Hepatocyte (in vitro differentiated cells): Measurements from ENCODE around the gene CDH4. TPM values are rescaled to one million over a fixed set of nuclear protein-coding genes. Genes with fewer than 3 reads are reported as not detected.

ENCODE experiments used
- DNase-seq: peaks from one replicate; pipeline ENCODE4 v3.0.0-alpha.2; 2016; ENCODE audit warnings: low spot score
- H2AFZ ChIP-seq: fragments of 200-600 bp; sonication (generic); 2 replicates; pipeline ENCODE4 v1.6.0; 2016; ENCODE audit warnings: antibody characterized with exemption, mild to moderate bottlenecking
- H3K27ac ChIP-seq: fragments of 200-600 bp; sonication (generic); 2 replicates; pipeline ENCODE4 v1.5.1; 2016; ENCODE audit warnings: mild to moderate bottlenecking
- H3K27me3 ChIP-seq: fragments of 200-600 bp; sonication (generic); 2 replicates; pipeline ENCODE4 v1.6.1; 2016
- H3K36me3 ChIP-seq: fragments of 200-600 bp; sonication (generic); replicated peaks from 2 replicates; pipeline ENCODE4 v1.5.1; 2016; ENCODE audit warnings: low read depth; ENCODE audit not compliant: insufficient read depth
- H3K4me1 ChIP-seq: fragments of 200-600 bp; sonication (generic); 2 replicates; pipeline ENCODE4 v1.5.1; 2016; ENCODE audit warnings: mild to moderate bottlenecking, moderate library complexity; ENCODE audit not compliant: insufficient read depth
- H3K4me2 ChIP-seq: fragments of 200-600 bp; sonication (generic); 2 replicates; pipeline ENCODE4 v1.6.0; 2016
- H3K4me3 ChIP-seq: fragments of 200-600 bp; sonication (generic); 2 replicates; pipeline ENCODE4 v1.5.1; 2016; ENCODE audit warnings: mild to moderate bottlenecking
- H3K79me2 ChIP-seq: fragments of 200-600 bp; sonication (generic); 2 replicates; pipeline ENCODE4 v1.6.0; 2017; ENCODE audit warnings: mild to moderate bottlenecking
- H3K9me2 ChIP-seq: fragments of 200-600 bp; sonication (generic); replicated peaks from 2 replicates; pipeline ENCODE4 v1.6.0; 2017; ENCODE audit warnings: mild to moderate bottlenecking; ENCODE audit not compliant: insufficient read depth
- H3K9me3 ChIP-seq: fragments of 200-600 bp; sonication (generic); 2 replicates; pipeline ENCODE4 v1.5.1; 2016; ENCODE audit warnings: low read depth, mild to moderate bottlenecking
- H4K20me1 ChIP-seq: fragments of 200-600 bp; sonication (generic); 2 replicates; pipeline ENCODE4 v1.6.0; 2016; ENCODE audit warnings: mild to moderate bottlenecking; ENCODE audit not compliant: insufficient read depth, poor library complexity, severe bottlenecking
- CTCF ChIP-seq: fragments of 200-600 bp; sonication (generic); IDR thresholded peaks from 2 replicates; pipeline ENCODE4 v1.5.1; 2016; ENCODE audit warnings: antibody characterized with exemption, mild to moderate bottlenecking; ENCODE audit not compliant: poor library complexity
- EZH2 ChIP-seq: fragments of 200-600 bp; sonication (generic); IDR thresholded peaks from 2 replicates; pipeline ENCODE4 v1.6.1; 2016; ENCODE audit warnings: antibody characterized with exemption, mild to moderate bottlenecking, borderline replicate concordance
- EZH2phosphoT487 ChIP-seq: fragments of 200-600 bp; sonication (generic); IDR thresholded peaks from one replicate; pipeline ENCODE4 v1.6.1; 2018; ENCODE audit warnings: antibody characterized with exemption, mild to moderate bottlenecking, low read depth, moderate library complexity; ENCODE audit not compliant: unreplicated experiment, severe bottlenecking
- WGBS: methylation state at CpG from one replicate; pipeline ENCODE4 v1.1.6; 2016; ENCODE audit warnings: low lambda C conversion rate; ENCODE audit errors: missing lambda C conversion rate; 5-methylcytosine and 5-hydroxymethylcytosine counted together
- polyA plus RNA-seq: library from polyadenylated mRNA; unstranded; fragments of >200 nt; fragmentation: Nextera tagmentation; extraction: Ambion mirVana; gene quantifications from 2 replicates; pipeline ENCODE4 v1.2.1, GENCODE V29; 2016
- total RNA-seq: library from RNA; depleted of rRNA; stranded (reverse); fragments of >200 nt; gene quantifications from 2 replicates; pipeline ENCODE4 v1.2.3, GENCODE V29; 2014

Gene CDH4
- total and polyA plus RNA-seq, 2 experiments from 2014 or later: 0.53 to 0.73 TPM

- Histone ChIP-seq H3K4me3 (no peak overlapping the region), H4K20me1 (no peaks in the 10 kb centered on the region), H3K9me2 (no peaks in the 10 kb centered on the region), H3K36me3 (no peaks in the 10 kb centered on the region), H3K79me2 (no peaks in the 10 kb centered on the region), H3K27me3 (peaks cover 4% of the 10 kb centered on the region), H2AFZ (no peak overlapping the region), H3K4me2 (no peak overlapping the region), H3K4me1 (no peaks in the 10 kb centered on the region), H3K9me3 (no peaks in the 10 kb centered on the region), H3K27ac (no peak overlapping the region)
- no peak for TF ChIP-seq EZH2phosphoT487
- no peak for TF ChIP-seq EZH2
- no peak for TF ChIP-seq CTCF
- no peak for DNase-seq
- 80% methylated on average over 12 of the region's 12 CpGs for WGBS
These were observed 391.8 kb downstream of the CDH4 start for GRCh38 chr20:61643656-61644377.

GRCh38 chr20:61644378-61645076 lies 392.5 kb downstream of the CDH4 start:
- WGBS: 76% methylated on average over 25 of the region's 25 CpGs
- no peak overlapping the region for H3K27ac ChIP-seq
- H2AFZ ChIP-seq: no peak overlapping the region
- no peak overlapping the region for H3K4me2 ChIP-seq
- DNase-seq: no peak
- H3K79me2 ChIP-seq: no peaks in the 10 kb centered on the region
- peaks cover 6% of the 10 kb centered on the region for H3K27me3 ChIP-seq
- no peaks in the 10 kb centered on the region for H3K9me3 ChIP-seq
- no peaks in the 10 kb centered on the region for H3K36me3 ChIP-seq
- no peak overlapping the region for H3K4me3 ChIP-seq
- TF ChIP-seq EZH2 (no peak), EZH2phosphoT487 (no peak), CTCF (no peak)
- no peaks in the 10 kb centered on the region for H3K9me2 ChIP-seq
- H4K20me1 ChIP-seq: no peaks in the 10 kb centered on the region
- H3K4me1 ChIP-seq: no peaks in the 10 kb centered on the region

DNA sequence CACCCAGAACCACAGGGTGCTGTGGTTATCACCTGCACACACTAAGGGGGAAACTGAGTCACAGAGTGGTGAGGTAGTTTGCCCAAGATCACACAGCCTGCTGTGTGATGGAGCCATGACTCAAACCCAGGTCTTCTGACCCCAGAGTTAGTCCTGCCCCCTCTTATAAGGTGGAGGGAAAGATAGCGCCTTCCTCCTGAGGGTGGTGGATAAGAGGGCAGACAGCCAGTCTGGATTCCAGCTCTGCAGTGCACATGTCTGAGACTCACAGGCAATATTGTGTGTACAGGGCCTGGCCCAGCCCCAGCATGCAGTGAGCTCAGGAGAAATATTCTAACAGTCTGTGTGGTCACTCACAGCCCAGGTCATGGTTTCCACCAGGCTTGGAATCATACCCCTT lies 393.7 kb downstream of the CDH4 start:
- TF ChIP-seq CTCF (no peak), EZH2phosphoT487 (no peak), EZH2 (no peak)
- DNase-seq: no peak
- Histone ChIP-seq H3K4me3 (no peak overlapping the region), H3K4me1 (no peaks in the 10 kb centered on the region), H3K36me3 (no peaks in the 10 kb centered on the region), H3K79me2 (no peaks in the 10 kb centered on the region), H3K9me2 (no peaks in the 10 kb centered on the region), H3K9me3 (no peaks in the 10 kb centered on the region), H3K27me3 (peaks cover 6% of the 10 kb centered on the region), H3K4me2 (no peak overlapping the region), H2AFZ (no peak overlapping the region), H3K27ac (no peak overlapping the region), H4K20me1 (no peaks in the 10 kb centered on the region)
- WGBS: 100% methylated on average over 1 of the region's 1 CpG
